Limb (tissue), 2 donors: ENCODE results near the gene TRIOBP.

ENCODE experiments used
- DNase-seq, 2 donors: peaks; one replicate each; pipeline ENCODE4 v3.0.0-alpha.2; 2016; ENCODE audit errors: extremely low spot score in 2 of 2

Gene TRIOBP

GRCh38 chr22:37731804-37732471, 35.1 kb downstream of the TRIOBP start:
- no peak for DNase-seq

GRCh38 chr22:37732699-37733607, 36.1 kb downstream of the TRIOBP start:
- no peak for DNase-seq

- DNase-seq = no peak
Measured at GRCh38 chr22:37733625-37734401, 37.0 kb downstream of the TRIOBP start.

GRCh38 chr22:37734402-37734700, 37.5 kb downstream of the TRIOBP start:
- DNase-seq = no peak

GRCh38 chr22:37734964-37735451, 38.2 kb downstream of the TRIOBP start:
- no peak for DNase-seq

GRCh38 chr22:37739035-37739434, 42.2 kb downstream of the TRIOBP start:
- DNase-seq = peak; percentile 20 to 64

- DNase-seq = no peak
Measured at GRCh38 chr22:37739611-37740049, 42.8 kb downstream of the TRIOBP start.

GRCh38 chr22:37740455-37741311, 43.8 kb downstream of the TRIOBP start:
- no peak for DNase-seq

GRCh38 chr22:37741312-37741795, 44.5 kb downstream of the TRIOBP start:
- peak; percentile 90 to 92 for DNase-seq

- no peak for DNase-seq
Measured at GRCh38 chr22:37742376-37743171, 45.7 kb downstream of the TRIOBP start.

GRCh38 chr22:37744589-37744988, 47.7 kb downstream of the TRIOBP start:
- DNase-seq = no peak

GRCh38 chr22:37745548-37746365, 48.9 kb downstream of the TRIOBP start:
- peak; percentile 91 to 94 for DNase-seq

GRCh38 chr22:37746366-37747079, 49.7 kb downstream of the TRIOBP start:
- no peak for DNase-seq

- no peak for DNase-seq
Measured at GRCh38 chr22:37747080-37747714, 50.3 kb downstream of the TRIOBP start.

GRCh38 chr22:37747715-37748100, 50.9 kb downstream of the TRIOBP start:
- DNase-seq = no peak

GRCh38 chr22:37748659-37749058, 51.8 kb downstream of the TRIOBP start:
- DNase-seq = no peak

- no peak for DNase-seq
Measured at GRCh38 chr22:37749226-37749625, 52.4 kb downstream of the TRIOBP start.
